ENCODE data around the gene IGF2BP3. TPM values are rescaled to one million over a fixed set of nuclear protein-coding genes. Genes with fewer than 3 reads are reported as not detected.

IGF2BP3 gene
- total and polyA plus RNA-seq, 5 donors from 2014 or later, result 1.7 TPM; not detected in 4

DNA sequence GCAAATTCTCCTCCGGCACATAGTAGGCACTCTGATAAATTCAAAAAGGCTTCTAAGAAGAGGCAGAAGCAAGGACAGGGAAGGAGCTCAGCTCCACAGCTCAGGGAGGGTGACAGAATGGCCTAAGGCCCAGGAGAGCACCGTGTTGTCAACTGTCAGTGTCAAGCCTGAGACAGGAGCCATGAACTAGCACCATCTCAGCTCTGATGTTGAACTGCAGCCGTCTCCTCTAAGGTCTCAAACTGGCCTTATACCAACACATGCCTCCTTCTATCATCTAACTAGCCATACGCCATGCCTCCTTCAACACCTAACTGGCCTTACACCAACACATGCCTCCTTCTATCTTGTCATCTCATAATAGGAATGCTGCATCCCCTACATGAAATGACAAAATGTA lies 73.0 kb downstream of the IGF2BP3 start:
- Mint-ChIP-seq H3K27ac (no peak overlapping the region), H3K4me3 (no peak overlapping the region), H3K9me3 (peaks cover 0 to 2% (median 0%) of the 10 kb centered on the region in 7 donors), H3K27me3 (peaks cover 4% of the 10 kb centered on the region), H3K36me3 (no peaks in the 10 kb centered on the region), H3K4me1 (no peaks in the 10 kb centered on the region)
- Histone ChIP-seq H3K4me3 (ENCODE audit: low read depth, low read length) (no peak overlapping the region), H3K36me3 (ENCODE audit: control insufficient read depth, insufficient read depth, low read length) (no peaks in the 10 kb centered on the region), H3K9me3 (ENCODE audit: control insufficient read depth in 2 of 2, low read length in 2 of 2) (no peaks in the 10 kb centered on the region), H3K4me1 (ENCODE audit: control insufficient read depth, insufficient read depth, low read length, poor library complexity, severe bottlenecking) (no peaks in the 10 kb centered on the region), H3K27ac (ENCODE audit: insufficient read depth, low read length, poor library complexity, severe bottlenecking) (no peak overlapping the region), H3K27me3 (ENCODE audit: control insufficient read depth, insufficient read depth, low read length) (no peaks in the 10 kb centered on the region)
- no peak for DNase-seq
- no peak for ATAC-seq (ENCODE audit: low read depth in 2 of 2)

DNA sequence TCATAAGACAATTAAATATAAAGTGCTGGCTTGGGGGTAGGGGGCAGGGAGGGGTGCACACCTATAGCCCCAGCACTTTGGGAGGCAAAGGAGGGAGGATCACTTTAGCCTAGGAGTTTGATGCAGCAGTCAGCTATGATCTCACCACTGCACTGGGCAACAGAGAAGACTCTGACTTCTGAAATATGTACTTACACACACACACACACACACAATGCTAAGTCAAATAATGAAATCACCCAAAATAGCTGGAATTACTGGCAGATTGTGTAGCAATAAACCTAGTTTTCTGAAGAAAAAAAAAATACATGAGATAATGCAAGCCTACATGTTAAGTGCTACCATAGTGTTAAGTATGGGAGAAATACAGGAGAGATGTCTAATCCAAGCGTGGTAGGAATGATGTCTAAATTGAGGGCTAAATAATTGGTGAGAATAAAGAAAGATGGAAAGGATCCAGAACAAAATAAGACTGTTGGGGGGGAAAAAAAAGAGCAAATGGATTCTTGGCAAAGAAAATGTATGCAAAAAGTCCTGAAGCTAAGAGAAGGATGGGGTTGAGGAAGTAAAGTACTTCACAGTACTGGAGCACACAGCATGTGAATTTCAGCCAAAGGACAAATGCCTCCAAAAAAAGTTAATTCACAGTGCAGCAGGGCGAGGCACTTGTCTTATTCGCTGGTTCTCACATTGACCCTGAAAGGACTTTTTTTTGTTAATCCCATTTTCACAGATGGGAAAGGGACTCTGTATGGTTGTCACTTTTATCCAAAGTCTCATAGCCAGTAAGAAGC lies 73.9 kb downstream of the IGF2BP3 start:
- H3K4me3 ChIP-seq (ENCODE audit: low read depth, low read length), result no peak overlapping the region
- H3K9me3 Mint-ChIP-seq, result peaks cover 0 to 2% (median 0%) of the 10 kb centered on the region in 7 donors

DNA sequence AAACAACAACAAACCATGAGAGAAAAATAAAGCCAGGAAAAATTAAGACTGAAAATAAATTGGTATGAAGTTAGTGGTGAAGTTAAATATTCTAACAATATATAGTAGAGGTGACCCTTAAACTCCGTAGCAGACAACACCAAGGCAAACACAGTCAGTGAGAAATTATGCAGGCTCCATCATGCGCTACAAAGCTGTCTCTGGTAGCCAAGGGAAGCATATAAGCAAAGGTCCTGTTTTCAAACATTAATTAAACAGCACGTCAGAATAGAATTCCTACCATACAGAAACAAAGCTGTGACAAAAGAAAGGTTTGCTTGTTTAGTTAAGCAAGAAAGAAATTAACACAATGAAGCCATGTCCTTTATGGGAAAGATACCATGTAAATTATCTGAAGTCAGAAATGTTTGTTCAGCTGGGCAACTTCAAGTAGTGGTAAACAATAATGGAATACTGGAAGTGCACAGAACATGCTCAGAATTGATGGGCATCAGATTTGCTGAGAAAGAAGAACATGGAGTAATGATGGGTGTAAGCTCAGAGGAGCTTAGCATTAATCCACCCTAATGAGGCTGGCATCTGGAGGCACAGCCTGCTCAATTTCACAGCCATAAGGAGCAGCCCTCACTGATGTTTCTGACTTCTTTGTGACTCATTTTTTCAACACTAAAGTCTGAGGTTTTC lies 75.7 kb downstream of the IGF2BP3 start:
- H3K27ac ChIP-seq (ENCODE audit: insufficient read depth, low read length, poor library complexity, severe bottlenecking), result no peak overlapping the region
- ATAC-seq (ENCODE audit: low read depth in 2 of 2) (no peak), DNase-seq (no peak)
- H3K4me3 ChIP-seq (ENCODE audit: low read depth, low read length), result no peak overlapping the region
- H3K27me3 Mint-ChIP-seq, result peaks cover 4% of the 10 kb centered on the region
- H3K4me3 Mint-ChIP-seq, result no peak overlapping the region
- H3K9me3 ChIP-seq (ENCODE audit: control insufficient read depth in 2 of 2, low read length in 2 of 2), result no peaks in the 10 kb centered on the region
- H3K27ac Mint-ChIP-seq, result peak overlapping the region in 1 of 3 donors; percentile 60
- no peaks in the 10 kb centered on the region for H3K4me1 ChIP-seq (ENCODE audit: control insufficient read depth, insufficient read depth, low read length, poor library complexity, severe bottlenecking)
- H3K4me1 Mint-ChIP-seq, result no peaks in the 10 kb centered on the region
- no peaks in the 10 kb centered on the region for H3K36me3 ChIP-seq (ENCODE audit: control insufficient read depth, insufficient read depth, low read length)
- H3K27me3 ChIP-seq (ENCODE audit: control insufficient read depth, insufficient read depth, low read length), result no peaks in the 10 kb centered on the region
- H3K36me3 Mint-ChIP-seq, result no peaks in the 10 kb centered on the region
- peaks cover 0 to 3% (median 0%) of the 10 kb centered on the region in 7 donors for H3K9me3 Mint-ChIP-seq

More for the DNA sequence above, 73.9 kb downstream of the IGF2BP3 start:
- no peaks in the 10 kb centered on the region for H3K36me3 ChIP-seq (ENCODE audit: control insufficient read depth, insufficient read depth, low read length)
- DNase-seq (no peak), ATAC-seq (ENCODE audit: low read depth in 2 of 2) (no peak)
- H3K27ac ChIP-seq (ENCODE audit: insufficient read depth, low read length, poor library complexity, severe bottlenecking), result no peak overlapping the region
- no peaks in the 10 kb centered on the region for H3K27me3 ChIP-seq (ENCODE audit: control insufficient read depth, insufficient read depth, low read length)
- Mint-ChIP-seq H3K27me3 (peaks cover 4% of the 10 kb centered on the region), H3K4me1 (no peaks in the 10 kb centered on the region), H3K4me3 (no peak overlapping the region), H3K36me3 (no peaks in the 10 kb centered on the region), H3K27ac (no peak overlapping the region)
- no peaks in the 10 kb centered on the region for H3K9me3 ChIP-seq (ENCODE audit: control insufficient read depth in 2 of 2, low read length in 2 of 2)
- H3K4me1 ChIP-seq (ENCODE audit: control insufficient read depth, insufficient read depth, low read length, poor library complexity, severe bottlenecking), result no peaks in the 10 kb centered on the region

DNA sequence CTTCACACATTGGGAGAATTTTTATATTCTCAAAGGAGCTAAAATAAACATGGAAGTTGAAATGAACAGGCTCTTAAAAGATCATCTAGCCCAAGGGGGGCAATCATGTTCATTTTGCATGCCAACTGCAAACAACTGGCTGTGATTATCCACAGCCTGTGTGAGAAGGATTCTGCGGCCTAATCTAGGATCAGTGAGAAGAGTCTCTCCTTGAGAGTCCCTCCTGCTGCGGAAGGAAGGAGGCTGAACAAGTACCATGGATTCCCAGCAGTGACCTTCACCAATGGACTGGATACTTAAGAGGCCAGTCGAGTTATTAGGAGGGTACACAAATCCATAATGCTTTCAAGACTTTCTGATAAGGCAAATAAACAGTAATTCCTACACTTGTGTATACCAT lies 76.7 kb downstream of the IGF2BP3 start:
- no peaks in the 10 kb centered on the region for H3K27me3 ChIP-seq (ENCODE audit: control insufficient read depth, insufficient read depth, low read length)
- no peaks in the 10 kb centered on the region for H3K36me3 ChIP-seq (ENCODE audit: control insufficient read depth, insufficient read depth, low read length)
- DNase-seq (no peak), ATAC-seq (ENCODE audit: low read depth in 2 of 2) (no peak)
- H3K27me3 Mint-ChIP-seq, result peaks cover 4% of the 10 kb centered on the region
- H3K4me3 ChIP-seq (ENCODE audit: low read depth, low read length), result no peak overlapping the region
- no peaks in the 10 kb centered on the region for H3K36me3 Mint-ChIP-seq
- H3K4me1 Mint-ChIP-seq, result no peaks in the 10 kb centered on the region
- no peak overlapping the region for H3K27ac Mint-ChIP-seq
- no peak overlapping the region for H3K27ac ChIP-seq (ENCODE audit: insufficient read depth, low read length, poor library complexity, severe bottlenecking)
- no peaks in the 10 kb centered on the region for H3K9me3 ChIP-seq (ENCODE audit: control insufficient read depth in 2 of 2, low read length in 2 of 2)
- H3K9me3 Mint-ChIP-seq, result peaks cover 0 to 3% (median 0%) of the 10 kb centered on the region in 7 donors
- H3K4me1 ChIP-seq (ENCODE audit: control insufficient read depth, insufficient read depth, low read length, poor library complexity, severe bottlenecking), result no peaks in the 10 kb centered on the region
- no peak overlapping the region for H3K4me3 Mint-ChIP-seq

DNA sequence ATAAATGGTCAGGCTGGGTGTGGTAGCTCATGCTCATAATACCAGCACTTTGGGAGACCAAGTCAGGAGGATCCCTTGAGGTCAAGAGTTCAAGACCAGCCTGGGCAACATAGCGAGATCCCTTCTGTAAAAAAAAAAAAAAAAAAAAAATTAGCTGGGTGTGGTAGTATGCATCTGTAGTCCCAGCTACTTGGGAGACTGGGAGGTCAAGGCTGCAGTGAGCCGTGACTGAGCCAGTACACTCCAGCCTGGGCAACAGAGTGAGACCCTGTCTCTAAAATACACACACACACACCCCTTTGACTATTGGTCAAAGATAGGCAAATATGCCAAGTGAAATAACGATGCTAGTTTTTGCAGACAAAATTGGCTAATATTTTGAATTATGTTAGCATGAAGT lies 80.6 kb downstream of the IGF2BP3 start:
- Histone ChIP-seq H3K27me3 (ENCODE audit: control insufficient read depth, insufficient read depth, low read length) (no peaks in the 10 kb centered on the region), H3K9me3 (ENCODE audit: control insufficient read depth in 2 of 2, low read length in 2 of 2) (no peaks in the 10 kb centered on the region), H3K4me3 (ENCODE audit: low read depth, low read length) (no peak overlapping the region), H3K4me1 (ENCODE audit: control insufficient read depth, insufficient read depth, low read length, poor library complexity, severe bottlenecking) (no peaks in the 10 kb centered on the region), H3K27ac (ENCODE audit: insufficient read depth, low read length, poor library complexity, severe bottlenecking) (no peak overlapping the region), H3K36me3 (ENCODE audit: control insufficient read depth, insufficient read depth, low read length) (no peaks in the 10 kb centered on the region)
- H3K4me1 Mint-ChIP-seq, result no peaks in the 10 kb centered on the region
- H3K36me3 Mint-ChIP-seq, result no peaks in the 10 kb centered on the region
- no peak for ATAC-seq (ENCODE audit: low read depth in 2 of 2)
- H3K27ac Mint-ChIP-seq, result no peak overlapping the region
- DNase-seq, result no peak
- H3K4me3 Mint-ChIP-seq, result no peak overlapping the region
- H3K9me3 Mint-ChIP-seq, result peaks cover 0 to 2% (median 0%) of the 10 kb centered on the region in 7 donors
- H3K27me3 Mint-ChIP-seq, result no peaks in the 10 kb centered on the region

DNA sequence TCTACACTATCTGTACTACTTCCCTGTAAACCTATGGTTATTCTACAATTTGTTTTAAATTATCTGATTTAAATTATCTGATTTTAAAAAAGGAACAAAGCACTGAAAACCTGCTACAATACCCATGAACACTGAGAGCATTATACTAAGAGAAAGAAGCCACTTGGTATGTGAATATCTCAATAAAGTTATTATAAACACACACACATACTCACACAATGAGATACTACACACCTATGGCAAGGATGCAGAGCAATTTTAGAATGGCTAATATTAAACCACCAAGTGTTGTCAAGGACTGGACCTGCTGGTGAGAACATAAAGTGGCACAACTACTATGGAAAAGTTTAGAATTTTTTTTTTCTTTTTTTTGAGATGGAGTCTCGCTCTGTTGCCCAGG lies 82.7 kb downstream of the IGF2BP3 start:
- ATAC-seq (ENCODE audit: low read depth in 2 of 2) (no peak), DNase-seq (no peak)
- H3K27ac Mint-ChIP-seq, result no peak overlapping the region
- H3K27ac ChIP-seq (ENCODE audit: insufficient read depth, low read length, poor library complexity, severe bottlenecking), result no peak overlapping the region
- peaks cover 0 to 2% (median 0%) of the 10 kb centered on the region in 7 donors for H3K9me3 Mint-ChIP-seq
- no peaks in the 10 kb centered on the region for H3K36me3 ChIP-seq (ENCODE audit: control insufficient read depth, insufficient read depth, low read length)
- H3K36me3 Mint-ChIP-seq, result no peaks in the 10 kb centered on the region
- H3K4me1 ChIP-seq (ENCODE audit: control insufficient read depth, insufficient read depth, low read length, poor library complexity, severe bottlenecking), result no peaks in the 10 kb centered on the region
- no peak overlapping the region for H3K4me3 Mint-ChIP-seq
- H3K4me3 ChIP-seq (ENCODE audit: low read depth, low read length), result no peak overlapping the region
- H3K9me3 ChIP-seq (ENCODE audit: control insufficient read depth in 2 of 2, low read length in 2 of 2), result no peaks in the 10 kb centered on the region
- no peaks in the 10 kb centered on the region for H3K4me1 Mint-ChIP-seq
- H3K27me3 ChIP-seq (ENCODE audit: control insufficient read depth, insufficient read depth, low read length), result no peaks in the 10 kb centered on the region
- H3K27me3 Mint-ChIP-seq, result no peaks in the 10 kb centered on the region

DNA sequence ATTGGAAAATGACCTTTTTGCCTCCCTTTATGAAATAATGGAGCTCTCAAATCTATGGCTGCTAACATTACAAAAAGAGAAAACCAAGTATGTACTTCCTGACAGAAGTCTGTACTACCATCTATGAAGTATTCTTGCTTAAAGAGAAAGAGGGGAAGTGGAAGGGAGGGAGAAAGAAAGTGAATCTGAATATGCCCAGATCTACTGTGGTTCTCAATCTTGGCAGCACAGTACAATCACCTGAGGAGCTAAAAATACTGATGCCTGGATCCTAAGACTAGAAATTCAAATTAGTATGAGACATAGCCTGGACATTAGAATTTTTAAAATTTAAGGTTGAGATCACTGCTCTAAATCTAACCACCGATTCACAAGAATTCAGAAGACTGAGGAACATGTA lies 85.2 kb downstream of the IGF2BP3 start:
- Histone ChIP-seq H3K4me1 (ENCODE audit: control insufficient read depth, insufficient read depth, low read length, poor library complexity, severe bottlenecking) (no peaks in the 10 kb centered on the region), H3K9me3 (ENCODE audit: control insufficient read depth in 2 of 2, low read length in 2 of 2) (no peaks in the 10 kb centered on the region), H3K27ac (ENCODE audit: insufficient read depth, low read length, poor library complexity, severe bottlenecking) (no peak overlapping the region), H3K36me3 (ENCODE audit: control insufficient read depth, insufficient read depth, low read length) (no peaks in the 10 kb centered on the region), H3K4me3 (ENCODE audit: low read depth, low read length) (no peak overlapping the region), H3K27me3 (ENCODE audit: control insufficient read depth, insufficient read depth, low read length) (peaks cover 4% of the 10 kb centered on the region)
- DNase-seq, result no peak
- H3K4me1 Mint-ChIP-seq, result peaks cover 0 to 5% (median 2%) of the 10 kb centered on the region in 4 donors
- H3K36me3 Mint-ChIP-seq, result no peaks in the 10 kb centered on the region
- H3K27ac Mint-ChIP-seq, result no peak overlapping the region
- no peaks in the 10 kb centered on the region for H3K27me3 Mint-ChIP-seq
- H3K4me3 Mint-ChIP-seq, result no peak overlapping the region
- no peak for ATAC-seq (ENCODE audit: low read depth in 2 of 2)
- peaks cover 0 to 2% (median 0%) of the 10 kb centered on the region in 7 donors for H3K9me3 Mint-ChIP-seq
